Measurements from ENCODE around the gene DLG2. TPM values are rescaled to one million over a fixed set of nuclear protein-coding genes. Genes with fewer than 3 reads are reported as not detected.

The DLG2 gene
- total and polyA plus RNA-seq, 7 donors = 0.60 to 25.8 (median 9.7) TPM; not detected in 1

- WGBS, 2 donors = 83 to 92% methylated on average over 3 of the region's 3 CpGs
- Histone ChIP-seq H3K4me1 (no peaks in the 10 kb centered on the region), H3K36me3 (no peaks in the 10 kb centered on the region), H3K27me3 (no peaks in the 10 kb centered on the region), H3K9me3 (no peaks in the 10 kb centered on the region), H3K4me3 (no peak overlapping the region), H3K27ac (no peak overlapping the region)
- intact Hi-C loops (cut with DNase I) = no loop called here
- no peak for DNase-seq
- no peak for TF ChIP-seq EP300 (IDR thresholded peaks at IDR 0.05)
- TF ChIP-seq POLR2AphosphoS5 (IDR thresholded peaks at IDR 0.05) = no peak
- no peak for TF ChIP-seq CTCF (IDR thresholded peaks at IDR 0.05)
- no peak for TF ChIP-seq POLR2A (IDR thresholded peaks at IDR 0.05)
Observed at GRCh38 chr11:84130646-84131427, 1496.3 kb downstream of the DLG2 start.

GRCh38 chr11:84129961-84130576 lies 1497.1 kb downstream of the DLG2 start:
- Histone ChIP-seq H3K27me3 (no peaks in the 10 kb centered on the region), H3K27ac (no peak overlapping the region), H3K9me3 (no peaks in the 10 kb centered on the region), H3K36me3 (no peaks in the 10 kb centered on the region), H3K4me1 (no peaks in the 10 kb centered on the region), H3K4me3 (no peak overlapping the region)
- TF ChIP-seq POLR2A (IDR thresholded peaks at IDR 0.05) = no peak
- TF ChIP-seq CTCF (IDR thresholded peaks at IDR 0.05) = no peak
- no peak for TF ChIP-seq POLR2AphosphoS5 (IDR thresholded peaks at IDR 0.05)
- TF ChIP-seq EP300 (IDR thresholded peaks at IDR 0.05) = no peak
- intact Hi-C loops (cut with DNase I) = no loop called here
- no peak for DNase-seq
- WGBS, 2 donors = 63 to 86% methylated on average over 2 of the region's 2 CpGs

- Histone ChIP-seq H3K27me3 (no peaks in the 10 kb centered on the region), H3K9me3 (no peaks in the 10 kb centered on the region), H3K36me3 (no peaks in the 10 kb centered on the region), H3K27ac (no peak overlapping the region), H3K4me1 (no peaks in the 10 kb centered on the region), H3K4me3 (no peak overlapping the region)
- no peak for DNase-seq
- TF ChIP-seq POLR2AphosphoS5 (IDR thresholded peaks at IDR 0.05) (no peak), POLR2A (IDR thresholded peaks at IDR 0.05) (no peak), CTCF (IDR thresholded peaks at IDR 0.05) (no peak), EP300 (IDR thresholded peaks at IDR 0.05) (no peak)
- intact Hi-C loops (cut with DNase I) = no loop called here
- 33 to 54% methylated on average over 2 of the region's 2 CpGs for WGBS, 2 donors
Observed at GRCh38 chr11:84128840-84129239, 1498.3 kb downstream of the DLG2 start.

- 25 to 38% methylated on average over 1 of the region's 1 CpG for WGBS, 2 donors
- Histone ChIP-seq H3K27ac (no peak overlapping the region), H3K27me3 (no peaks in the 10 kb centered on the region), H3K4me3 (no peak overlapping the region), H3K36me3 (no peaks in the 10 kb centered on the region), H3K4me1 (no peaks in the 10 kb centered on the region), H3K9me3 (peaks cover 0 to 2% (median 0%) of the 10 kb centered on the region in 4 donors)
- DNase-seq = no peak
- no peak for TF ChIP-seq POLR2A (IDR thresholded peaks at IDR 0.05)
- TF ChIP-seq EP300 (IDR thresholded peaks at IDR 0.05) = no peak
- no peak for TF ChIP-seq CTCF (IDR thresholded peaks at IDR 0.05)
- no peak for TF ChIP-seq POLR2AphosphoS5 (IDR thresholded peaks at IDR 0.05)
- intact Hi-C loops (cut with DNase I) = no loop called here
Observed at GRCh38 chr11:84117394-84117793, 1509.8 kb downstream of the DLG2 start.

All from sigmoid colon (tissue), 7 donors.